NT2/D1 (cell line): Measurements from ENCODE around the gene MTOR.

Source experiments
- SUZ12 ChIP-seq: IDR thresholded peaks from 2 replicates; pipeline ENCODE4 v1.6.1; 2011; ENCODE audit not compliant: insufficient read length, insufficient read depth; ENCODE audit errors: extremely low read depth
- ZNF274 ChIP-seq: IDR thresholded peaks from 2 replicates; pipeline ENCODE4 v1.6.1; 2011; ENCODE audit warnings: mild to moderate bottlenecking, low read depth, low read length

DNA sequence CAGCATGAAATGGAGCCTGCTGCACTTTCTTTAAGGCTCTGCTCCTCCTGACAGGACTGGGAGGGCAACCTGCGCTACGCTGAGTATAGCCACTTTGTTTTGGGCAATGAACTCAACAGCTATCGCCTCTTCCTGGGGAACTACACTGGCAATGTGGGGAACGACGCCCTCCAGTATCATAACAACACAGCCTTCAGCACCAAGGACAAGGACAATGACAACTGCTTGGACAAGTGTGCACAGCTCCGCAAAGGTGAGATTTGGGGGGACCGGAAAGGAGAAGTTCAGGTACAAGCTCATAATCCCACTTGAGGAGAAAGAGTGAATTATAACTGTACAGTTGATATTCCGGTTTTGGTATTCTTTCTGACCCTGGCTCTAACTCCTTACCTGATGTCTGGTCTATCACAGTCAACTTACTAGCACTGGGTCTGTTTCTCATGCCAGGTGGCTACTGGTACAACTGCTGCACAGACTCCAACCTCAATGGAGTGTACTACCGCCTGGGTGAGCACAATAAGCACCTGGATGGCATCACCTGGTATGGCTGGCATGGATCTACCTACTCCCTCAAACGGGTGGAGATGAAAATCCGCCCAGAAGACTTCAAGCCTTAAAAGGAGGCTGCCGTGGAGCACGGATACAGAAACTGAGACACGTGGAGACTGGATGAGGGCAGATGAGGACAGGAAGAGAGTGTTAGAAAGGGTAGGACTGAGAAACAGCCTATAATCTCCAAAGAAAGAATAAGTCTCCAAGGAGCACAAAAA, 67.8 kb downstream of the MTOR start:
- TF ChIP-seq ZNF274, result no peak
- TF ChIP-seq SUZ12, result no peak
